ENCODE results near the gene DENND1A. TPM values are rescaled to one million over a fixed set of nuclear protein-coding genes. Genes with fewer than 3 reads are reported as not detected.

Gene DENND1A
- total RNA-seq, 1 donor from 2014 or later = 15.4 TPM

DNA sequence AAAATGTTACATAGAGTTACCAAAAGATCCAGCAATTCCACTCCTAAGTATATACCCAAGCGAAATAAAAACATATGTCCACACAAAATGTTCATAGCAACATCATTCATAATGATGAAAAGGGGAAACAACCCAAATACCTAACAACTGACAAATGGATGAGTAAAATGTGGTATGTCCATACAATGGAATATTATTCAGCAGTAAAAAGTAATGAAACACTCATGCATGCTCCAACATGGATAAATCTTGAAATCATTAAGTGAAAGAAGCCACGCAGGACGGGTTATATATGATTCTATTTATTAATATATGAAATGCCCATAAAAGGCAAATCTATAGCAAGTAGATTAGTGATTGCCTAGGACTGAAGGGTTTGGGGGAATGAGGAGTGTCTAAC, 6.0 kb downstream of the DENND1A start:
- TF ChIP-seq CTCF (IDR thresholded peaks at IDR 0.05) = no peak
- Histone ChIP-seq H3K36me3 (no peaks in the 10 kb centered on the region), H3K4me1 (peaks cover 31% of the 10 kb centered on the region), H3K4me3 (no peak overlapping the region), H3K27me3 (peaks cover 4% of the 10 kb centered on the region), H3K9me3 (no peaks in the 10 kb centered on the region), H3K27ac (no peak overlapping the region)
- DNase-seq = no peak
- intact Hi-C loops (cut with DNase I) = no loop called here
- ATAC-seq = no peak

- no peak for DNase-seq
- Histone ChIP-seq H3K36me3 (no peaks in the 10 kb centered on the region), H3K4me3 (no peak overlapping the region), H3K27ac (no peak overlapping the region), H3K9me3 (no peaks in the 10 kb centered on the region), H3K4me1 (peaks cover 26% of the 10 kb centered on the region), H3K27me3 (peaks cover 4% of the 10 kb centered on the region)
- no peak for TF ChIP-seq CTCF (IDR thresholded peaks at IDR 0.05)
- no peak for ATAC-seq
- intact Hi-C loops (cut with DNase I) = no loop called here
Observed at GRCh38 chr9:123923377-123923776, 6.5 kb downstream of the DENND1A start.

- no peaks in the 10 kb centered on the region for H3K36me3 ChIP-seq
- H3K4me3 ChIP-seq = no peak overlapping the region
- DNase-seq (no peak), ATAC-seq (no peak)
- no peak for TF ChIP-seq CTCF (IDR thresholded peaks at IDR 0.05)
- H3K27me3 ChIP-seq = peaks cover 4% of the 10 kb centered on the region
- peaks cover 22% of the 10 kb centered on the region for H3K4me1 ChIP-seq
- intact Hi-C loops (cut with DNase I) = no loop called here
- H3K9me3 ChIP-seq = no peaks in the 10 kb centered on the region
- H3K27ac ChIP-seq = no peak overlapping the region
Observed at GRCh38 chr9:123922911-123923310, 7.0 kb downstream of the DENND1A start.

DNA sequence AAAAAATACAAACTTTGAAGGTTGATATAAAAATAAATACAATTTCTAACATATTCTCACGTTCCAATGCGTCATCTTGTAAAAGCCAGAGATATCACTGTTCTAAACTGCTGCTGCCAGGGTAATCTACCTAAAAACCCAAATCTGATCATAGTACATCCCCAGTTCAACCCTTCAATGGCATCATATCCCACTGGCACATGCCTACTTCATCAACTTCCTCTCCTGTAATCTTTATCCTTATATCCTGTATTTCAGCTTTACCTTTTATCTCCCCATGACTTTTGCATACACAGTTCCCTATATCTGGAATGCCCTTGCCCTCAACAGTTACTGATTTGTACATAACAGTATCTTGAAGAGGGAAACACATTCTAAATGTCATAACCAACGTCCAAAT, 7.5 kb downstream of the DENND1A start:
- DNase-seq (no peak), ATAC-seq (no peak)
- Histone ChIP-seq H3K4me3 (no peak overlapping the region), H3K9me3 (no peaks in the 10 kb centered on the region), H3K4me1 (peaks cover 17% of the 10 kb centered on the region), H3K36me3 (no peaks in the 10 kb centered on the region), H3K27ac (no peak overlapping the region), H3K27me3 (peaks cover 4% of the 10 kb centered on the region)
- no peak for TF ChIP-seq CTCF (IDR thresholded peaks at IDR 0.05)
- intact Hi-C loops (cut with DNase I) = no loop called here

- no peaks in the 10 kb centered on the region for H3K9me3 ChIP-seq
- no peaks in the 10 kb centered on the region for H3K27me3 ChIP-seq
- no peaks in the 10 kb centered on the region for H3K36me3 ChIP-seq
- H3K4me3 ChIP-seq = no peak overlapping the region
- no peak for DNase-seq
- no peak for TF ChIP-seq CTCF (IDR thresholded peaks at IDR 0.05)
- intact Hi-C loops (cut with DNase I) = no loop called here
- H3K4me1 ChIP-seq = no peaks in the 10 kb centered on the region
- H3K27ac ChIP-seq = no peak overlapping the region
- ATAC-seq = no peak
Observed at GRCh38 chr9:123914517-123915196, 15.3 kb downstream of the DENND1A start.

Data from upper lobe of right lung (tissue), 1 donor.